GM10248 (cell line): ENCODE data around the gene LIPA.

ENCODE experiments used
- CTCF ChIA-PET: fragments of 300-600 bp; sonication (Branson Sonifier 250); formaldehyde crosslinking; extraction: SDS; loops from one replicate; lab custom pipeline; 2021; ENCODE audit warnings: antibody characterized with exemption; lab: Yijun Ruan, JAX
- POLR2A ChIA-PET: fragments of 350-650 bp; sonication (Branson Sonifier 250); formaldehyde crosslinking; extraction: SDS; loops from one replicate; lab custom pipeline; 2020; ENCODE audit warnings: antibody characterized with exemption; lab: Yijun Ruan, JAX
- DNase-seq: peaks from one replicate; pipeline ENCODE4 v3.0.0; 2012; ENCODE audit errors: extremely low spot score
- CTCF ChIP-seq: IDR thresholded peaks from 2 replicates; pipeline ENCODE4 v1.5.1; 2012; ENCODE audit warnings: mild to moderate bottlenecking, low read depth; ENCODE audit errors: extremely low read depth, missing control alignments, control extremely low read depth

The LIPA gene

GRCh38 chr10:89263091-89263490 lies 11.5 kb upstream of the LIPA start:
- DNase-seq: no peak
- CTCF ChIA-PET: interaction anchor here (0.8 to 1.1 kb wide), 2 partner anchors 20 to 302 kb away, joined by 3 read pairs; no protein-coding TSS in a partner anchor
- no peak for TF ChIP-seq CTCF
- POLR2A ChIA-PET: no interaction called here

- CTCF ChIA-PET: interaction anchor here (0.8 to 1.1 kb wide), 3 partner anchors 39 to 302 kb away, joined by 3 to 4 read pairs (median 3); partner anchors contain the start of gene IFIT2
- POLR2A ChIA-PET: no interaction called here
- DNase-seq: no peak
- TF ChIP-seq CTCF: no peak
Observed at GRCh38 chr10:89262086-89263051, 10.8 kb upstream of the LIPA start.

DNA sequence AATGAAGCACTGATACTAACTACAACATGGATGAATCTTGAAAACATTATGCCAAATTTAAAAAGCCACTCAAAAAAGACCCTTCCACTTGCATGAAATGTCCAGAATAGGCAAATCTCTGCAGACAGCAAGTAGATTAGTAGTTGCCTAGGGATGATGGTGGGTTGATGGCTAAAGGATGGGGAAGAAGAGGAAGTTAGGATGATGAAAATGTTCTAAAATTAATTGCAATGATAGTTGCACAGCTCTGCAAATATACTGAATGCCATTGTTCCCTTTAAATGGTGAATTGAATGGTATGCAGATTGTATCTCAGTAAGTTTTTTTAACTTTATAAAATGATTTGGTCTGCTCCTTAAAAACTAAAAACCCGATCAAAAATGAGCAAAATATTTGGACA lies 7.3 kb upstream of the LIPA start:
- no peak for DNase-seq
- POLR2A ChIA-PET: no interaction called here
- CTCF ChIA-PET: interaction anchor here (1.7 kb wide), 1 partner anchor 130 kb away, joined by 4 read pairs; no protein-coding TSS in a partner anchor
- TF ChIP-seq CTCF: no peak

GRCh38 chr10:89257581-89257980 lies 6.0 kb upstream of the LIPA start:
- POLR2A ChIA-PET: no interaction called here
- TF ChIP-seq CTCF: no peak
- DNase-seq: no peak
- CTCF ChIA-PET: interaction anchor here (1.2 to 2.6 kb wide), 3 partner anchors 13 to 132 kb away, joined by 4 to 9 read pairs (median 5); no protein-coding TSS in a partner anchor

DNA sequence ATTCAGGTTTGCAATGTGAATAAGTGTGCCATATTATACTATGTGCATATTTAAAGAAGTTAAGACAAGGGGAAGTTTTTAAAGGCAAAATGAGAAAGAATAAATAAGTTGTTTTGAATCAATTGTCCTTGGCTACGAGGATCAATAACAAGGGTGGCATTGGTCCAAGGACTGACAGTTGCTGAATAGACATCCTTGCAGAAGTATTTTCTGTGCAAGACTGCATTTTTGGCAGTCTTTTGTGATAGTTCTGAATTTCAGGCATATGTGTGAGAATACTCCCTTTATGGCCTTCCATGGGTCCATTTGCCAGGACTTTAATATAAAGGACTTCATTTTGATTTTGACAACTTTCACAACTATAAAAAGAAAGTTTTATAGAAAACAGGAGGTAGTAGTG lies 5.4 kb upstream of the LIPA start:
- ChIA-PET POLR2A (no interaction called here), CTCF (interaction anchor here (2.6 kb wide), 1 partner anchor 13 kb away, joined by 5 read pairs; no protein-coding TSS in a partner anchor)
- no peak for TF ChIP-seq CTCF
- DNase-seq: no peak

DNA sequence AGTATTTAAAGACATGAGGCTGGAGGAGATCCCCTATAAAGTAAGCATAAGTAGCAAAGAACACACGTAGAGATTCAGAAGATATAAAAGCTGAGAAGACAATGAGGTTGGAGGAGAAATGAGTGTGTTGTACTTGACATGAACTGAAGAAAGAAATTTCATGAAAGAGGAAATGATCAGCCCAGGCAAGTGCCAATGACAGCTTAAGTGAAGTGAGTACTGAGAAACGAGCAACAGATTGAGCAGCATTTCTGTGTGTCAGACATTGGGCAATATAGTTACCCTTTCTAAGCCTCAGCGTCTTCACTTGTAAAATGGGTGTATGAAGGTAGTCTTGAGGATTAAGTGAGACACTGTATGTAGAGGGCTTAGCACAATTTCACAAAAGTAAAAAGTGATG lies 4.8 kb upstream of the LIPA start:
- no peak for DNase-seq
- CTCF ChIA-PET: interaction anchor here (0.8 to 2.6 kb wide), 4 partner anchors 11 to 136 kb away, joined by 3 to 5 read pairs (median 4); partner anchors contain the start of gene IFIT1
- no peak for TF ChIP-seq CTCF
- POLR2A ChIA-PET: no interaction called here
